Panc1 (cell line): ENCODE results near the gene AMOTL1. TPM values are rescaled to one million over a fixed set of nuclear protein-coding genes. Genes with fewer than 3 reads are reported as not detected.

Experiments used
- ATAC-seq: fragments of 200-7000 bp; cut with Tn5 transposase; 2 replicates; pipeline ENCODE4 v1.9.1; 2020; ENCODE audit warnings: mild to moderate bottlenecking, moderate library complexity
- BruUV-seq: library from RNA; stranded (reverse); fragments of 400-500 nt; replicated peaks from 2 replicates; lab custom pipeline; 2021; lab: Mats Ljungman, UMichigan
- CTCF ChIA-PET: fragments of 300-600 bp; sonication (Branson Sonifier 250); formaldehyde crosslinking; loops from one replicate; lab custom pipeline; 2022; ENCODE audit warnings: antibody characterized with exemption; lab: Charles Lee
- POLR2A ChIA-PET: fragments of 300-600 bp; sonication (Branson Sonifier 250); formaldehyde crosslinking; loops from one replicate; lab custom pipeline; 2022; ENCODE audit warnings: antibody characterized with exemption; lab: Charles Lee
- DNase-seq: peaks from one replicate; pipeline ENCODE4 v3.0.0-alpha.2; 2010; ENCODE audit warnings: low read depth, low spot score
- H3K27ac ChIP-seq: 2 replicates; pipeline ENCODE4 v1.5.1; 2011; ENCODE audit warnings: mild to moderate bottlenecking, low read length, inconsistent platforms
- H3K27me3 ChIP-seq: fragments of 200-500 bp; sonication (Bioruptor generic); 2 replicates; pipeline ENCODE4 v1.6.0; 2014; ENCODE audit warnings: low read length, inconsistent platforms; ENCODE audit not compliant: control insufficient read depth, insufficient read depth
- H3K36me3 ChIP-seq: fragments of 200-500 bp; sonication (Bioruptor generic); 2 replicates; pipeline ENCODE4 v1.5.1; 2014; ENCODE audit warnings: inconsistent platforms, mild to moderate bottlenecking, low read length, moderate library complexity; ENCODE audit not compliant: control insufficient read depth, insufficient read depth
- H3K4me1 ChIP-seq: 2 replicates; pipeline ENCODE4 v1.5.1; 2011; ENCODE audit warnings: inconsistent platforms, mild to moderate bottlenecking, low read length, moderate library complexity; ENCODE audit not compliant: control insufficient read depth, insufficient read depth
- H3K4me3 ChIP-seq, 2 experiments: 2 replicates each; pipeline ENCODE4 v1.5.1; 2011 to 2012; ENCODE audit warnings: low read depth in 2 of 2, low read length in 2 of 2, mild to moderate bottlenecking in 2 of 2, inconsistent platforms in 1 of 2, moderate library complexity in 1 of 2
- H3K9me3 ChIP-seq: fragments of 200-500 bp; sonication (Bioruptor generic); 2 replicates; pipeline ENCODE4 v1.5.1; 2014; ENCODE audit warnings: low read depth, mild to moderate bottlenecking, inconsistent platforms, low read length, moderate library complexity; ENCODE audit not compliant: control insufficient read depth, insufficient read depth
- CTCF ChIP-seq: fragments of 450-650 bp; IDR thresholded peaks from 2 replicates; pipeline ENCODE4 v1.5.1; 2017; ENCODE audit warnings: mild to moderate bottlenecking
- POLR2AphosphoS5 ChIP-seq: IDR thresholded peaks from 2 replicates; pipeline ENCODE4 v1.6.1; 2012; ENCODE audit warnings: mild to moderate bottlenecking, low read depth, low read length, moderate library complexity
- REST ChIP-seq, 2 experiments: IDR thresholded peaks; 2 replicates each; pipeline ENCODE4 v1.6.1; 2011 to 2012; ENCODE audit warnings: low read depth in 2 of 2, control low read depth in 1 of 2, low read length in 1 of 2, mild to moderate bottlenecking in 1 of 2, moderate library complexity in 1 of 2; ENCODE audit not compliant: insufficient read depth in 1 of 2
- SIN3A ChIP-seq: IDR thresholded peaks from 2 replicates; pipeline ENCODE4 v1.6.1; 2012; ENCODE audit warnings: low read depth, mild to moderate bottlenecking, low read length, moderate library complexity, borderline replicate concordance; ENCODE audit not compliant: insufficient read depth
- TCF7L2 ChIP-seq: IDR thresholded peaks from 2 replicates; pipeline ENCODE4 v1.6.1; 2011; ENCODE audit warnings: mild to moderate bottlenecking, low read depth, low read length, inconsistent platforms
- in situ Hi-C: cut with HindIII; loops from 2 replicates; pipeline ENCODE4 v1.10.0; 2016; ENCODE audit warnings: low sequenced_read_pairs, low pct_unique_long_range_greater_than_20kb
- intact Hi-C: fragments of 100-400 bp; cut with micrococcal nuclease; formaldehyde crosslinking; loops from one replicate; pipeline ENCODE4 v1.10.0; 2022; ENCODE audit not compliant: unreplicated experiment
- total RNA-seq: library from RNA; stranded (reverse); gene quantifications from one replicate; pipeline ENCODE4 v1.2.1, GENCODE V29; 2021; ENCODE audit not compliant: unreplicated experiment

The AMOTL1 gene
- total RNA-seq, 1 experiment from 2014 or later, result 16.0 TPM

- H3K27ac ChIP-seq, result no peak overlapping the region
- no peak overlapping the region for H3K4me3 ChIP-seq
- DNase-seq, result no peak
- BruUV-seq, result no TSS peak
- no peak for ATAC-seq
- TF ChIP-seq CTCF, result no peak
- TF ChIP-seq SIN3A, result no peak
- TF ChIP-seq REST (IDR thresholded peaks at IDR 0.05; ENCODE audit: insufficient read depth in 1 of 2, low read depth in 2 of 2, low read length in 1 of 2), result no peak
- no peak for TF ChIP-seq TCF7L2
- TF ChIP-seq POLR2AphosphoS5, result no peak
- H3K4me1 ChIP-seq, result no peaks in the 10 kb centered on the region
- in situ Hi-C loops, result no loop called here
- no peaks in the 10 kb centered on the region for H3K36me3 ChIP-seq
- intact Hi-C loops, result no loop called here
- ChIA-PET CTCF (interaction anchor here (0.7 kb wide), 1 partner anchor 13 kb away, joined by 3 read pairs; no protein-coding TSS in a partner anchor), POLR2A (no interaction called here)
- peaks cover 2% of the 10 kb centered on the region; the same call in 1 of the 2 replicates for H3K27me3 ChIP-seq
- no peaks in the 10 kb centered on the region for H3K9me3 ChIP-seq
Observed at GRCh38 chr11:94922321-94923003, 154.3 kb downstream of the AMOTL1 start.

- ATAC-seq (no peak), DNase-seq (no peak)
- Histone ChIP-seq H3K27ac (no peak overlapping the region), H3K36me3 (no peaks in the 10 kb centered on the region), H3K4me1 (no peaks in the 10 kb centered on the region), H3K9me3 (no peaks in the 10 kb centered on the region), H3K27me3 (peaks cover 2% of the 10 kb centered on the region; the same call in 1 of the 2 replicates), H3K4me3 (no peak overlapping the region)
- ChIA-PET POLR2A (no interaction called here), CTCF (no interaction called here)
- in situ Hi-C loops (no loop called here), intact Hi-C loops (no loop called here)
- BruUV-seq, result no TSS peak
- TF ChIP-seq TCF7L2 (no peak), POLR2AphosphoS5 (no peak), REST (IDR thresholded peaks at IDR 0.05; ENCODE audit: insufficient read depth in 1 of 2, low read depth in 2 of 2, low read length in 1 of 2) (no peak), SIN3A (no peak), CTCF (no peak)
Observed at GRCh38 chr11:94923004-94923334, 154.8 kb downstream of the AMOTL1 start.
